HAP-1 (cell line): Measurements from ENCODE around the gene MYO1D.
"Not testable (repeated sequence)": the region's sequence is repeated elsewhere in the genome, so short reads cannot be mapped to it uniquely, and the experiment has no call there.

Source experiments
- DNase-seq, 2 experiments: peaks; one replicate each; pipeline ENCODE4 v3.0.0-alpha.2; 2016 to 2020; ENCODE audit warnings: low spot score in 2 of 2
- H3K27me3 ChIP-seq: fragments of 250-450 bp; sonication (Bioruptor Pico); 2 replicates; pipeline ENCODE4 v1.5.1; 2020; ENCODE audit warnings: low read depth, mild to moderate bottlenecking, moderate library complexity
- H3K36me3 ChIP-seq: fragments of 250-450 bp; sonication (Bioruptor Pico); replicated peaks from 2 replicates; pipeline ENCODE4 v1.5.1; 2020; ENCODE audit warnings: mild to moderate bottlenecking
- H3K4me1 ChIP-seq: fragments of 250-450 bp; sonication (Bioruptor Pico); 2 replicates; pipeline ENCODE4 v1.5.1; 2020; ENCODE audit warnings: mild to moderate bottlenecking
- H3K4me3 ChIP-seq: fragments of 250-450 bp; sonication (Bioruptor Pico); 2 replicates; pipeline ENCODE4 v1.5.1; 2020; ENCODE audit warnings: mild to moderate bottlenecking, moderate library complexity
- H3K9me3 ChIP-seq: fragments of 250-450 bp; sonication (Bioruptor Pico); 2 replicates; pipeline ENCODE4 v1.5.1; 2020; ENCODE audit warnings: mild to moderate bottlenecking, moderate library complexity
- in situ Hi-C: fragments of 300-500 bp; cut with MboI; formaldehyde crosslinking; loops from 3 replicates; pipeline ENCODE4 v1.14.3; 2020; ENCODE audit warnings: low sequenced_read_pairs, inconsistent platforms, mixed read lengths

The MYO1D gene

DNA sequence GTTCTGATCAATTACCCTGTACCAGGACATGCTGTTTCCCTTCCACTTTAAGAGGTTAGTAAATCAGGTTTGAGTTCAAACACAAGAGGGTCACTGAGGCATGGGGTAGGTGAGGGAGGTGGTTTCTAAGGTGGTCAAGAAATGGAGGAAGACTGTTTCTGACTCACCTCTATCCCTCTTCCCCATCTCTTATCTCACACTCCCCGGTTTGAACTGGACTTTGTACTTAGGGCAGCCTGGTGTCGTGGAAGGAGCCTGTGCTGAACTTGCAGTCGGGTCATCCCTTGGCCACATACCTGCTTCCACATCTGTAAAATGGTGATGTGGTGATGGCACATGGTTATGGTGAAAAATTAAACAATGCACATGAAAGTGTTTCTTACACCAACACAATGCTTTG, 33.8 kb upstream of the MYO1D start:
- peaks cover 8% of the 10 kb centered on the region; the same call in 1 of the 2 replicates for H3K4me1 ChIP-seq
- H3K27me3 ChIP-seq, result no peaks in the 10 kb centered on the region
- no peak overlapping the region for H3K4me3 ChIP-seq
- no peak for DNase-seq
- H3K9me3 ChIP-seq, result no peaks in the 10 kb centered on the region
- in situ Hi-C loops, result loop anchor here (10.0 kb wide), 1 partner anchor 126 kb away; no protein-coding TSS in a partner anchor
- H3K36me3 ChIP-seq, result no peaks in the 10 kb centered on the region

DNA sequence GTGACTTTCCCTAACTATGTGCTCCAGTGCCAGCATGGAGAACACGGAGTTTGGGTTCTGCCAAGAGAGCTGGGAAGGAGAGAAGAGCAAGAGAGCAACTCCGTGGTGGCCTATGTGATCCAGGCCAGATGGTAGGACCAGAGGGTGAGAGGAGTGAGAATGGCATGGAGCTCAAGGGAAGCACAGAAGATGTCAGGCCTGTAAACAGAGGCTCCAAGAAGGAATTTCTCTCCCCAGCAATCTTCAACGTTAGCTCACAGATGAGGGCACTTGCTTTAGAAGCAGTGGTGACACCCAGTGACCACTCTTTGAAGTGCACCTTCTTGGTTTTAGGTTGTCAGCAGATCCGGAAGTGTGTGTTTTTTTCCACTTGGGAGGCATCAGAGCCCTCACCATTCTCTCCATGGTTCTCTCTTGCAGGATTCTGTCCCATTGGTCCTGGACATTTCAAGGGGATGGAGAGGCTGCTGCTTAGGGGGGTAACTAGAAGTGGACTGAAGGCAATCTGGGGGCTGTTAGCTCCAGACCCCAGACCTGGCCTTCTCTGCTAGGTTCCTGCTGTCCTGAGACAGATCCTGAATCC, 33.0 kb upstream of the MYO1D start:
- Histone ChIP-seq H3K27me3 (no peaks in the 10 kb centered on the region), H3K4me1 (peaks cover 8% of the 10 kb centered on the region; the same call in 1 of the 2 replicates), H3K9me3 (no peaks in the 10 kb centered on the region), H3K36me3 (no peaks in the 10 kb centered on the region), H3K4me3 (no peak overlapping the region)
- in situ Hi-C loops, result loop anchor here (10.0 kb wide), 1 partner anchor 125 kb away; no protein-coding TSS in a partner anchor
- peak; percentile 65 to 78 for DNase-seq

DNA sequence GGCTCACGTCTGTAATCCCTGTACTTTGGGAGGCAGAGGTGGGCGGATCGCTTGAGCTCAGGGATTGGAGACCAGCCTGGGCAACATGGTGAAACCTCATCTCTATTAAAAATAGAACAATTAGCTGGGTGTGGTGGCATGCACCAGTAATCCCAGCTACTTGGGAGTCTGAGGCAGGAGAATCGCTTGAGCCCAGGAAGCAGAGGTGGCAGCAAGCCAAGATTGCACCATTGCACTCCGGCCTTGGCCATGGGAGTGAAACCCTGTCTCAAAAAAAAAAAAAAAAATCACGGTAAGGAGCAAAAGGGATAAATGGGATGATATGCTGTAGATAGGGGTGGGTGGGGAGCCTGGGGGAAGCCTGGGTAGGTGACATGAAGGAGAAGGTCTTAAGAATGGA, 30.7 kb upstream of the MYO1D start:
- Histone ChIP-seq H3K27me3 (no peaks in the 10 kb centered on the region), H3K9me3 (no peaks in the 10 kb centered on the region), H3K36me3 (no peaks in the 10 kb centered on the region), H3K4me3 (no peak overlapping the region), H3K4me1 (peaks cover 7% of the 10 kb centered on the region; the same call in 1 of the 2 replicates)
- DNase-seq, result no peak
- in situ Hi-C loops, result no loop called here

DNA sequence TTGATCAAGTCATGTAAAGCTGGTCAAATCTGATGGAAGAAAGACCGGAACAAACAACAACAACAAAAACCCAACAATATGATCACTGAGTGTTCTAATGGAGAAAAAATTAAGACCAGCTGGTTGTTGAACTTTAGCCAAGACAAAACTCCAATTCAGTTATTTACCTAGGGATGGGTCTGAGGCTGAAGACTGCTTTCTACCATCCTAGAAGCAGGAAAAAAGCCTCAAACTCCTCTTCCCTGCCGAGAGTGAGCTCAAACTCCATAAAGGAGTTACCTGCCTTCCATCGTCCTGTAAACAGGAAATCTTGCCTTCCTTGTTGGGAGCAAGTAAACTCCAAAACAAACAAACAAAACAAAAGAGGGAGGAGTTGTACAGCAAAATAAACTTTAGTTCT, 28.0 kb upstream of the MYO1D start:
- no peaks in the 10 kb centered on the region for H3K4me1 ChIP-seq
- no peak for DNase-seq
- no peaks in the 10 kb centered on the region for H3K36me3 ChIP-seq
- in situ Hi-C loops, result no loop called here
- H3K4me3 ChIP-seq, result no peak overlapping the region
- H3K9me3 ChIP-seq, result 0 out of 2 replicates have a peak, but pooled peaks cover 2% of the 10 kb centered on the region
- no peaks in the 10 kb centered on the region for H3K27me3 ChIP-seq

DNA sequence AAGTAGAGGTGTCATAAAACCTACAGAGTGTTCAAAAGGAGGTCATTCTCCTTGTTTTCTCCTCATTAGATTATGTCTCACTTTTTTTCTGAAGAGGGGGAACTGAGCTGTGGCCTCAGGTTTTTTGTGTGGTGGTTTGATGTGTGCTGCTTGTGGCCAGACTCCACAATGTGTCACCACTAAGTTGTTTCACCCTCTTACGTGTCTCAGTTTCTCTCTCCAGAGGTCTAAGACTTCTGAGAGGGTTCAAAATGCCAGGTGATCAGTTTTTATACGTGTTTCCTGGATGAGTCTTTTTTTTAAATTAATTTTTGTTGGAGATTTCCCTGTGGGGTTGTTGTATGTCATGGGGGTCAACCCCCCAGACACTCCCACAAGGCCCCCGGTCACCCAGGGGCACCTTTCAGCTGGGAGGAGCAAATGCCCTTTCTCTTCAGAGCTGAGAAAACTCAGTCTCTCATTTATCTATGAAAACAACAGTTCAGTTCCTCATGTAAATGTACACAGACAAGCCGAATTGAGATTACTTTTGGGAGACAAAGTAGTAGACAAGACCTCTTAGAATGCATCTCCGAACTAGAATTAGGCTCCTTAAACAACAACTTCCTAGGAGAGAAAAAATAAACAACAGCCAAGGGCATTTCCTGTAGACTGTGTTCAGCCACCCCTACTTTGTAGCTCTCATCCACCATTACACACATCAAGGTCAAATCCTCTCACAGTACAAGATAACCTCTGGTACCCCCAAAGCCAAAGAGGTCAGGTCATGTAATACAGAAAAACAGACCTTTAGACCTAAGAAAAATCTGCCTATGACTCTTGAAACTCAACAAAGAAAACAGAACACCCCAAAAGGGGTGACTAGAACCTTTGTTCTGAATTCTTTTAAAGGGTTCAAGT, 27.1 kb upstream of the MYO1D start:
- Histone ChIP-seq H3K4me1 (no peaks in the 10 kb centered on the region), H3K36me3 (no peaks in the 10 kb centered on the region), H3K27me3 (no peaks in the 10 kb centered on the region), H3K9me3 (0 out of 2 replicates have a peak, but pooled peaks cover 2% of the 10 kb centered on the region), H3K4me3 (no peak overlapping the region)
- no peak for DNase-seq
- in situ Hi-C loops, result no loop called here

DNA sequence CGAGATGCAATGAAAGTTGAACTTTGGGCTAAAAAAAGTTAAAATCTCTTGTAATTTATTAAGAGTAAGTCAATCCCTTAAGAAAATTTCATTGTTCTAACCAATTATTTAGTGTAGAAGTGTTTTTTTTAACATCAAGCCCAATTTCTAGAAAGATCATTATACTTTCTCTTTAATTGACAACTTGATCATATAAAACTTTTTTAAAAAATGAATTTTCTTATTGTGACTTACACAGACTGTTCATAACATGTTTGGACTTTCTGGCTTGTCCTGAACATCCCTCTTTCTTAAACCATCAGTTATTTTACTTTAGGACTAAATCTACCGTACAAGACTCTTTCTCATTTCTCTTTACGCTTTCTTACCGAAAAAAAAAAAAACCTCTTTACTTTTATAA, 24.8 kb upstream of the MYO1D start:
- in situ Hi-C loops, result no loop called here
- no peak for DNase-seq
- H3K36me3 ChIP-seq, result no peaks in the 10 kb centered on the region
- no peaks in the 10 kb centered on the region for H3K27me3 ChIP-seq
- no peaks in the 10 kb centered on the region for H3K4me1 ChIP-seq
- no peak overlapping the region for H3K4me3 ChIP-seq
- H3K9me3 ChIP-seq, result 0 out of 2 replicates have a peak, but pooled peaks cover 2% of the 10 kb centered on the region

DNA sequence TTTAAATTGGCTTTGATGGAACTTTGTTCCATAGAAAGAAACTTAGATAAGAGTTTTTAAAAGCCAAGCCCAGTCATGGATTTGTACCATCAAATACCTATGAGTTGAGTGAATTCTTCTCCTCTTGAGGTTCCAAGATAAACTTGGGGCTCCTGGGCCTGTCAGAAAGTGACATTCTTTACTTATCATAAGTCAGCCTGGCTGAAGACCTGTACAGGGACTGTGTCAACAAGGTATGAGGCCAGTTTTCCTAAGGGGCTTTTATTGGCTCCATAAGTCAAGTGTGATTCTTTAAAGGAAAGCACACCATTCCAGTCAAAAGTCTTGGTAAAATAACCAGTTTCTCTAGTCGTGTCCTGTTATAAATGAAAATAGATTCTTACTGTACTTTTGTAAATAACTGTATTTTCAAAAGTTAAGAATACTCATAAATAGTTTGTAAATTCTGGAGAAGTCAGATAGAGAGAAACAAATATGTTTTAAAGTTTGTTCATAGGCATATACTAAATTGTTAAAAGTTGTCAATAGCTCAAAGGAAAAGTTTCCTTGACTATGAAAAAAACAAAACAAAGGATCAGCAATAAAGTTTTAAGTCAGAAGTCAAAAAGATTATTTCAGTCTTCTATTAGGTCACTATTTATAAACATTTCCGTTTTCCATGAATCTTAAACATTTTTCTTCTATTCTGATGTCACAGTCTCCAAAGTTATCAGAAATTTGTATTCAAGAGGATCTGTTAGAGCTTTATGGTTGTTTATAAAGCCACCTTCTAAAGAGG, 22.5 kb upstream of the MYO1D start:
- DNase-seq, result no peak
- in situ Hi-C loops, result no loop called here
- 0 out of 2 replicates have a peak, but pooled peaks cover 2% of the 10 kb centered on the region for H3K9me3 ChIP-seq

DNA sequence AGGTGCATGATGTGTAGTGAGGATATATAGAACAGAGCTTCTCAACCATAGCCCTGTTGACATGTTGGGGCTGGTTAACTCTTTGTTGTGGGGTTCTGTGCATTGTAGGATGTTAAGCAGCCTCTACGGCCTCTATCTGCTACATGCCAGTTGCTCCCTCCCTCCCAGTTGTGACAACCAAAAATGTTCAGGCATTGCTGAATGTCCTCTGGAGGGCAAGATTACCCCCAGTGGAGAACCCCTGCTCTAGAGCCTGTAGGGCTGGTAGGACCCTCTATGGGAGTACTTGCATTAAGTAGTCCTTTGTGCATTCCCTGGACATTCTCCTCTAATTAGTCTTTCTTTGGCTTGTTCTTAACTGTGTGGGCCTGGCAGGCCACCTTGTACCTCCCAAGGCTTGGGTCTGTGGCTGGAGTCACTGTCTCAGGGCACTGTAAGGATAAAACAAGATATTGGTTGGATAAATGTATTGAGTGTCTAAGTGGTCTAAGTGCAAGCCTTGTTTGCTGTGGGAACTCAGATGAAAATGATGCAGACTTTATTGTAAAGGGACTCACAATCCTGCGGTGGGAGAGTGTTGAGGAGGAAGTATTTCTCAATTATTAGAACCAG, 19.8 kb upstream of the MYO1D start:
- Histone ChIP-seq H3K9me3 (0 out of 2 replicates have a peak, but pooled peaks cover 2% of the 10 kb centered on the region), H3K4me1 (no peaks in the 10 kb centered on the region)
- no peak for DNase-seq

More for the DNA sequence above, 22.5 kb upstream of the MYO1D start:
- H3K36me3 ChIP-seq, result no peaks in the 10 kb centered on the region
- no peaks in the 10 kb centered on the region for H3K27me3 ChIP-seq
- no peak overlapping the region for H3K4me3 ChIP-seq
- H3K4me1 ChIP-seq, result no peaks in the 10 kb centered on the region

DNA sequence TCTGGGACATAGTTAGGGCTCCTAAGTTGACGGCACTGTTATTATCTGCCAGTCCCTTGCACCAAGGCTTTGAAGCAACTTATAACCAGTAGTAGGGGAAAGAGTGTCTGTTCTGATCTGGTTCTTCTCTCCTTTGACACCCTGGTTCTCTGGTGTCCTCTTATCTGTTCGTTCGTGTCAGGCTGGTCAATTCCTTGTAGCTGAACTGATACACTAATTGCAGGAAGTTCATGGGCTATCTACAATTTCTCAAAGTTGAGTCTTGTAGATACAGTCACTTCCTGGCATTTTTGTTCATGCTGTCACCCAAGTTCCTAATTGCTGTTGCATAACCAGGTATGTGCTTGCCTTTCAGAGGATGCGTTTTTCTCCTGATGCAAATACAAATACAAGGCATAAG, 17.3 kb upstream of the MYO1D start:
- Histone ChIP-seq H3K36me3 (no peaks in the 10 kb centered on the region), H3K4me3 (no peak overlapping the region), H3K9me3 (no peaks in the 10 kb centered on the region), H3K4me1 (no peaks in the 10 kb centered on the region), H3K27me3 (no peaks in the 10 kb centered on the region)
- in situ Hi-C loops, result no loop called here
- DNase-seq, result no peak

More for the DNA sequence above, 19.8 kb upstream of the MYO1D start:
- Histone ChIP-seq H3K27me3 (no peaks in the 10 kb centered on the region), H3K36me3 (no peaks in the 10 kb centered on the region), H3K4me3 (no peak overlapping the region)
- in situ Hi-C loops, result no loop called here

DNA sequence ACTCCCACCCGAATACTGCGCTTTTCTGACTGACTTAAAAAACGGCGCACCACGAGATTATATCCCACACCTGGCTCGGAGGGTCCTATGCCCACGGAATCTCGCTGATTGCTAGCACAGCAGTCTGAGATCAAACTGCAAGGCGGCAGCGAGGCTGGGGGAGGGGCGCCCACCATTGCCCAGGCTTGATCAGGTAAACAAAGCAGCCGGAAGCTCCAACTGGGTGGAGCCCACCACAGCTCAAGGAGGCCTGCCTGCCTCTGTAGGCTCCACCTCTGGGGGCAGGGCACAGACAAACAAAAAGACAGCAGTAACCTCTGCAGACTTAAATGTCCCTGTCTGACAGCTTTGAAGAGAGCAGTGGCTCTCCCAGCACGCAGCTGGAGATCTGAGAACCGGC, 10.5 kb upstream of the MYO1D start:
- H3K27me3 ChIP-seq, H3K4me1 ChIP-seq, in situ Hi-C loops, DNase-seq, H3K36me3 ChIP-seq, H3K9me3 ChIP-seq, H3K4me3 ChIP-seq: not testable (repeated sequence)

DNA sequence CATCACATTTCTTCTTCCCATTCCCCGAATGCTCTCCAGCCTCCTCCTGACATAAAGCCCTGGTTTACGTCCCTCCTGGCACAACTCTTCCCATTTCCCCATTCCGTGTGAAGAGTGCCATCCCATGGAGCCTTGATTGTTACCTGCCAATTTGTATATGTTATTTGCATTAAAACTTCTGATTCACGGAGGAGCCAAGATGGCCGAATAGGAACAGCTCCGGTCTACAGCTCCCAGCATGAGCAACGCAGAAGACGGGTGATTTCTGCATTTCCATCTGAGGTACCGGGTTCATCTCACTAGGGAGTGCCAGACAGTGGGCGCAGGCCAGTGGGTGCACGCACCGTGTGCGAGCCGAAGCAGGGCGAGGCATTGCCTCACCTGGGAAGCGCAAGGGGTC, 10.0 kb upstream of the MYO1D start:
- H3K36me3 ChIP-seq, H3K27me3 ChIP-seq, H3K4me1 ChIP-seq, DNase-seq, in situ Hi-C loops, H3K9me3 ChIP-seq, H3K4me3 ChIP-seq: not testable (repeated sequence)

DNA sequence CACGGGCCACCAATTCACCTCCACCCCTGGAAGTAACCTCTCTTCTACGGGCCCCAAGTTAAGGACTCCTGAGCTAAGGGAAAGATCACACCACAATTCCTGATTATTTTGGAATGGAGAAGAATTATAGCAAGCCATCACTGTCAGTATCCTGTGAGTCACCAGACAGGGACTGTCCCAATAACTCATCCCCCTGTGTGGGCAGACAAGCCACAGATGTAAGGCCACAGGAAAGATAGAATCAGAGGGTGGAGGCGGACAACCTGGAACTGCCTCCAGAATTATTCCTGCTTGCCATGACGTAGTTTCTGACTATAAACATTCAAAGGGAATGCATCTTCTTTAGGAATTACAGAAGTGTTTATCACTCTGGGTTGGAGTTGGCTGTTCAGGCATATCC, 5.8 kb upstream of the MYO1D start:
- no peaks in the 10 kb centered on the region for H3K36me3 ChIP-seq
- no peaks in the 10 kb centered on the region for H3K9me3 ChIP-seq
- no peak overlapping the region for H3K4me3 ChIP-seq
- no peak for DNase-seq
- peaks cover 7% of the 10 kb centered on the region; the same call in 1 of the 2 replicates for H3K27me3 ChIP-seq
- no peaks in the 10 kb centered on the region for H3K4me1 ChIP-seq
- in situ Hi-C loops, result no loop called here

DNA sequence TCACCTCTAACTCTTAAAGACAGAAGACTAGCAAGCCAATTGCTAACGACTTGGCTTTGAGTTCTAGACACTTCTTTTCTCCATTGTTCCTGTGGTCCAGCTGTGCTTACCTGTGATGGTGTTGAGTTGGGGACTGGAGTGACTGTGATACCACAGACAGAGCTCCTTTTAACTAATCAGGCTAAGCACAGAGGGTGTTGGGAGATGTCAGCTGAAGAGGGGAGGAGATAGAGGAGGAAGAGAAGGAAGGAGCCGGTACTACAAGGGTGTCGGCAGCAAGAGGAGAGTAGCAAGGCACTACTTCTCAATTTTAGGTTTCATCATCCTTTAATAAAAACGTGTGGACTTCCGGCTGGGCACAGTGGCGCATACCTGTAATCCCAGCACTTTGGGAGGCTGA, 5.1 kb upstream of the MYO1D start:
- no peaks in the 10 kb centered on the region for H3K36me3 ChIP-seq
- H3K9me3 ChIP-seq, result no peaks in the 10 kb centered on the region
- DNase-seq, result no peak
- peaks cover 7% of the 10 kb centered on the region; the same call in 1 of the 2 replicates for H3K27me3 ChIP-seq
- peaks cover 2% of the 10 kb centered on the region; the same call in 1 of the 2 replicates for H3K4me1 ChIP-seq
- in situ Hi-C loops, result no loop called here
- no peak overlapping the region for H3K4me3 ChIP-seq
